HG03066 (cell line): ENCODE results near the gene CLNK.

ENCODE experiments used
- ATAC-seq: cut with Tn5 transposase; IDR thresholded peaks from one replicate; pipeline ENCODE4 v1.9.1; 2021; ENCODE audit warnings: low read depth; ENCODE audit not compliant: unreplicated experiment

The CLNK gene, protein sequence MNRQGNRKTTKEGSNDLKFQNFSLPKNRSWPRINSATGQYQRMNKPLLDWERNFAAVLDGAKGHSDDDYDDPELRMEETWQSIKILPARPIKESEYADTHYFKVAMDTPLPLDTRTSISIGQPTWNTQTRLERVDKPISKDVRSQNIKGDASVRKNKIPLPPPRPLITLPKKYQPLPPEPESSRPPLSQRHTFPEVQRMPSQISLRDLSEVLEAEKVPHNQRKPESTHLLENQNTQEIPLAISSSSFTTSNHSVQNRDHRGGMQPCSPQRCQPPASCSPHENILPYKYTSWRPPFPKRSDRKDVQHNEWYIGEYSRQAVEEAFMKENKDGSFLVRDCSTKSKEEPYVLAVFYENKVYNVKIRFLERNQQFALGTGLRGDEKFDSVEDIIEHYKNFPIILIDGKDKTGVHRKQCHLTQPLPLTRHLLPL

DNA sequence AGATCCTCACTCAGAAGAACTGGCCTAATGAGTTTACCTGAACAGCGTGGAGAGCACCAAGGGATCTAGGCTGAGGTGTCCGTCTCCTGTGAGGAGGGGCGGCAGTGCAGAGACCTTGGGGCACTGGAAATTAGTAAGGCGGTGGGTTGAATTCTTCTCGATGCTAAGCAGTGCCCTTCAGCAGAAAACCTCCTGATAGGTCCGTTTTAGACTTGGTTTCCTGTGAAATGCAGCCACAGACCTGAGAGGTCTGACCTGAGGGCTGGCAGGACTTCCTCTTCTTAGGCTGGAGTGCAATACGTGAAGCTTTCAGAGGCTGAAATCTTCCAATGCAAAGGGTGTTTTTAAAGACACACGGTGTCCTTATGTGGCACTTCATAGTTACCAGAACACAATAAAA is at the start of gene CLNK:
TSS of gene CLNK (minus strand) at position 138 of the 400 bp plus-strand sequence. CDS start 16,899 bp downstream, outside the sequence.
- ATAC-seq = peak; percentile 83

DNA sequence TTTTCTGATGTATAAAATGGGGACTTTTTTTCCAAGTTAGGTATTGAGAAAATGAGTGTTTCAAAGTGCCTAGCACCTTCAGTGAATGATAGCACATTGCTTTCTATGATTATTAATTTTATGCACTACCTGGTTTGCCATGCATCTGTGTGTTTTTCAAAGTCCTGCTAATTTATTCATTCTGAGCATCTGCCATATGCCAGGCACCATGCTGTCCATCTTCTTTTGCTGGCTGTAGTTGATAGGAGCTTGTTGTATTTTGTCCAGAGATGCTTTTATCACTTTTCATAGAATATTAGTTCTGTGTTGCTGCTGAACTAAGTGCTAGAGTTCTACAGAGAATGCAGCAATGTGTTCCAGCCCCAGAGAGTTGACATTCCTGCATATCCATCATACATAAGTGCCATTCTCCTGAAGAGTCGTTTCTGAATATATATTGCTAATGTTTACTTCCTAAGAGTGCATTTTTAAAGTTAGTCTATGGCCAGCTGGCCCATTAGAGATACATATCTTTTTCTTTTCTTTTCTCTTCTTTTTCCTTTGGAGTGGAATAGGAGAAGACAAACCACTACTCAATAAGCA is 49.0 kb upstream of the CLNK start:
- ATAC-seq = no peak

DNA sequence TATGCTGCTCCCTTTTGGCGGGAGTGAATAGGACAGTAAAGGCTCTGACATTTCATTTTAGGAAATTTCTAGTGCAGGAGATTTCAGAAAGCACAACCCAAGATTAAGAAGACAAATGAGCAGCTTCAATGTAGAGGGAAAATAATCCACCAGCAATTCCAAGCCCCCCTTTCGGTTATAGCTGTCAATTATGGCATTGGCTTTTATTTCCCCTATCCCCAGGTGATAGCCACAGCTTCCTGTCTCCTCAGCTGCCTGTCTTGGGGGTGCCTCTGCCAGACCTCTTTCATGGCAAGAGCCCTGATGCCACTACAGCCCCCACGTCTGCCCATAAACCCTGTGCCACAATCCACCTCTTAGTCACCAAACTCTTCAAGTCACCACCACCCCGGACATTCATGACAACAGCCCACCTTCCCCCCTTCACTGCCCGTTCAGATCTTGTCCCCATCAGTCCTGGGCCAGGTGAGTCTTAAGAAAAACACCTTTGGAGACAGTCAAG is 48.4 kb upstream of the CLNK start:
- ATAC-seq = no peak

DNA sequence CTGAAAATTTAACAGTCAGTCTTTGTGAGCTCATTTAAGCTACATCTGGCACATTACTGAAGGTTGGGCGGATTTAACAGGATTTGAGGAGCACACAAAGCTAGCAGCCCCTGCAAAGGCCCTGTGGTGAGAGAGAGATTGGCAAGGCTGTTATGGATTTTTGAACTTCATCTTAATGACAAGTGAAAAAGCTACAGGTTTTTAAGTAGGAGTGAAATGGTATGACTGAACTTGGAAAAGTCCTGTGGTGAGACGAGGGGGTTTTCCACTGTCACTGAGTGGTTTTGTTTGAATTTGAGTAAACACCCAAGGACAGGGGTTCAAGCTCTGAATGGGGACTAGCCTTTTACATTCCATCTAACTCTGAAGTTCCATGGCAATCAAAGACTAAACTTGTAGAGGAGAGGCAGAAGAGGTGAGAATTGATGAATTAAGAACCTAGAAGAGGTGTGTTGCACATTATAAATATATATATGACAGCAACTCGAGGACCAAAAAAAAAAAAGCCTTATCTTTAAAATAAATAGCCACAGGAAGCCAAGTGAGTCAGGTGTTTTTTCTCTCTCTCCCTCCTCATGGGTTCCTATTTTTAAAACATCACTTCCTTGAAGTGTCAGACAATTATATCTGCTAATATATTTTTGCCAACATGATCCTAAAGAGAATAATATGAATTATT is 47.8 kb upstream of the CLNK start:
- no peak for ATAC-seq

DNA sequence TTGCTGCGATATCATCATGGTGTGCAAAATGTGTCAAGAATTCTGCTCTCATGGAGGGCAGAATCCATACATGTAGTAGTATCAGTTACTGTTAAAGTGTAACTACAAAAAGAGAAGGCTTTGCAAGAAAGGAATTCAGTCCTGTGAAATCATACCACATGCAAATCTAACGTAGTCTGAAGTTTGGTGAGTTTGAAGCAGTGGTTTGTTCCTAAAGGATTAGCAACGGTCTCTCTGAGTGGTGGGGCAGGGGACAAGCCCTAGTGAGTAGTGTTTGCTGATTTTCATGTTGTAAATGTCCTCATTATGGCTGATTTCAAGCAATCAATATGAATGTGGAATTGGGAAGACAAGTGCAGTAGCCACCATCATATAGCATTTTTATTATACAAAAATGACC is 47.1 kb upstream of the CLNK start:
- peak; percentile 32 for ATAC-seq

DNA sequence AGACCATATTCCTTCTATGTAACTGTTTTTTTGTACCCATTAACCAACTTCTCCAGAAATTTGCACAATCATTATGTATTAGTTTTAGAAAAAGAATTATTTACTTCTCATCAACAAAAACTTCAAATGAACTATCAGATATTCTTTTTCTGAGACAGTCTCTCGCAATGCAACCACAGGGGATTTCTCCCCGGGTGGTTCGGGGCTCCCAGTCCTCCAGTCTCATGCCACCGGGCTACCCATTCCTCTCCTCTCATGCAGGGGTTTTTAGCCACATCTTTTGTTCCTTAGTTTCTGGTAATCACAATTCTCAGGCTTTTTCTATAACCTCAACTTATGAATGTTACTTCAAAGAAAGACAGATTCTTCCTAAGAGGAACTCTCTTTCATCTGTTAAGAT is 46.6 kb upstream of the CLNK start:
- ATAC-seq = no peak

DNA sequence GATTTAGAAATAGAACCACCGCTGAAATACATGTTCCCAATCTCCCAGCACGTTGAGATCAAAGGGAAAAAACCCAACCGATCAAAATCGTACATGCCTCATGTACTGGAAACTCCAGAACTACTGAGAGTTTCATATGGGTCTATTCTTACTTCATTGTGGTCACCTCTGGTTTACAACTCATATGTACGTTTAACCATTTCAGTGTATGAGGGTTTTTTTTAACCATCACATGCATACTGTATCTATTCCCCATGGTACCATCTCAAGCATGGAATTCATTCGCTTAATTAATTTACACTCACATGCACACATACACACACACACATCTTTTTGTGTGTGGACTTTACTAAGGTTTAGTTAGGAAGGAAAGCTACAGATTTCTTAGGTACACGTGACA is 46.0 kb upstream of the CLNK start:
- ATAC-seq = peak; percentile 50

DNA sequence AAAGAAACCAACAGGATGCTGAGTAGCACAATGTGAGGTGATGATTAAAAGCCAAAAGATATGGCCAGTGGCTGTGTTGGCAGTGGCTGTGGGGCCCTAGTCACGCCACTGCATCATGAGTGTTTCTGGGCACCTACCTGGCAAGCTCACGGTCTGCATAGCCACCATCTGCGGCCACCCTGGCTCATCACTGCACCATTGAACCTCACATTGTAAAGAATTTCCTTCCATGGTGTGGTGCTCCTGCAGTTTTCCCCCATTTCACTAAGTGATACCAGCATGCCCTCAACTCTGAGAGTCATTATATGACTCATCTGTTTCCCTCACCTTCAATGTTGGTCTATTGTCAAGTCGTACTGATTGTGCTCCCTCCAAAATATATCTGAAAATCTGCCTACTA is 45.5 kb upstream of the CLNK start:
- peak; percentile 43 for ATAC-seq

DNA sequence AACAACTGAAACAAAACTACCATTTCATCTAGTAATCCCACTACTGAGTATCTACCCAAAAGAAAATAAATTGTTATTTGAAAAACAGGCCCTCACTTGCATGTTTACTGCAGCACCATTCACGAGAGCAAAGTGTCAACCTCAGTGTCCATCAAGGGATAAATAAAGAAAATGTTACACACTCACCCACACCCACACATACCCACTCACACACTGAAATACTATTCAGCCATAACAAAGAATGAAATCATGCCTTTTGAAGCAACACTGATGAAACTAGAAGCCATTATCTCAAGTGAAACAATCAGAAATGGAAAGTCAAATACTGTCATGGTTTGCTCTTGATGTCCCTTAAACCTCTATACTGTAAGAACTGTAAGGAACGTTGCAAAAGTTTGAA is 44.8 kb upstream of the CLNK start:
- no peak for ATAC-seq

DNA sequence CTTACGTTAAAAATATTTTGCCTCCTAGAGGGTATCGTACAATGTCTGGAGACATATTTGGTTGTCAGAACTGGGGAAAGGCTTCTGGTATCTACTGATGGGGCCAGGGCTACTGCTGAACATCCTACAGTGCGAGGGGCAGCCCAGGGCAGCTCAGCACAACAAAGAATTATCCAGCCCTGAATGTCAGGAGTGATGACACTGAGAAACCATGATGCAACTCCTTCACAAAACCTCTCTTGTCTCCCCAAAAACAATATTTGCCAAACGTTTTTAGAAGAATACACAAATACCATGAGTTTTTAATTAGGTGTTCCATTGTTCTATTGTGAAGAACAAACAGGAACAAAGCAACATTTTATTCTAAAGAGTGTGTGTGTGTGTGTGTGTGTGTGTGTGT is 43.4 kb upstream of the CLNK start:
- no peak for ATAC-seq

DNA sequence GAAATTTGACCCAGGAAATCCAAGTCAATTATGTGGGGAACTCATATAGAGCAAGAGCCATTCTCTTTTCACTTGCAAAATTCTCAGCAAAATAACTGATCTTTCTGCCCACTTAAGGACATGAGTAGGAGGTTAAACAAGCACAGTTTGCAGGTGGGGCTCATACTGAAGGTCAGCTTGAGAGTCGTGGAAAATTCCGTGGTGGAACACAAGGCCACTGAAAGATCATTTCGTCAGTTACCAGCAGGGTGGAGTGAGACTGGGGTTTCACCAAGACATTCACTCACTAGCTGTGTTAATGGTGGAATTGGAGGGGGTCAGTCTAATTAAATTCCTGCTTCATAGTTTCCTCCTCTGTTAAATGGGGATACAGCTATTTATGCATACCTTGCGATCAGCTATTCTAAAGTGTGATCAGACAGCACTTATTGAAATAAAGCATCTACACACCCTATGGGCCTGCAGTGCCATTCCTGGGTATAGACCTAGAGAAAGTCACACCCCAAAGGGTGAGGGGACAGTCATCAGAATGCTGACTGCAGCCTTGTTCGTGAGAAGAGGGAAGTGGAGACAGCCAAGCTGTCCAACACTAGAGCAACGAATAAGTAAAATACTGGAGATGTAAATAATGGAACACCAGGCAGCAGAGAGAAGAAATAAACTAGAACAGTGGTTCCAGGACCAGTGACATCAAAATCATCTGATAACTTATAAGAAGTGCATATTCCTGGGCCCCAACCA is 42.7 kb upstream of the CLNK start:
- ATAC-seq = no peak

DNA sequence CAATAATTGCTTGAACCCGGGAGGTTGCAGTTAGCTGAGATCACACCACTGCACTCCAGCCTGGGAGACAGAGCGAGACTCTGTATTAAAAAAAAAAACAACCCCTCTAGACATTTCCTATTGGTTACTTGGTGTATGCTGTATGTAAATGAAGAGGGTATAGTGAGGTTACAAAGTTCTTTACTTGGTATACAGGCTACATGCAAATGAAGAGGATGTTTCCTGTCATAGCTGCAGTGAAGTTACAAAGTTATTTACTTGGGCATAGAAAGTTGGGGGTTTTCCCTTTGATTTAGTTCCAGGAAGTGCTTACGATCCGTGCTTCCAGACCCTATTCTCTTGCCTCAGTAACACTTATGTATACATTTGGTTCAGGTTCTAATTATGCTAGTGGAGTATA is 38.4 kb upstream of the CLNK start:
- peak; percentile 88 for ATAC-seq

DNA sequence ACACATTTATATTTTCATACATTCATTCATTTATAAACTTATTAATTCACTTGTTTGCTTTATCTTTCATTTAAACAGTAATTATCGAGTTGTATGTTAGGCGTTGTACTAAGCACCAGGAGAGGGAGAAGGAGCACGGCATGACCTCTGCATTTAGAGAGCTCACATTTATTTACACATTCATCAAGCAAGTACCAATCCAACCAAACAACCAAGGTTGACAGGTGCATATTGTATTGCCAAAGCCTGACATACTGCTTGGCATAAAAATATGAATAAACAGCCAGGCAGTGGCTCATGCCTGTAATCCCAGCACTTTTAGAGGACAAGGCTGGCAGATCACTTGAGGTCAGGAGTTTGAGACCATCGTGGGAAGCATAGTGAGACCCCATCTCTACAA is 37.0 kb upstream of the CLNK start:
- ATAC-seq = no peak

DNA sequence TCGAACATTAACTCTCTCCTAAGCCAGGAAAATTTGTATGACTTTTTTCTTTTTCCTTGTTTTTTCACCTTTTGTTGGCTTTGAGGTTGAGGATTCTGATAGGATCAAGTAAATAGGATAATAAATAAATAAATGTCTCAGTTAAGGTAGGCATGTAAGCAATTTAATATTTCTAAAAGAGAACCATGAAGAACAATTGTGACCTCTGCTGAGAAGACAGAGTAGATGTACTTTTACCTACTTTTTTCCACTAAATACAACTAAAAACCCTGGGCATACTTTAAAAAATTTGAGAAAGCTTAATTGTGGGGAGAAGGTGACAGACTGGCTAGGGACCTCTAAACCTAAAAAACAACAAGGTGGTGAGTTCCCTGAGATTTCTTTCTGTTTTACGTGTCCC is 31.6 kb upstream of the CLNK start:
- no peak for ATAC-seq

DNA sequence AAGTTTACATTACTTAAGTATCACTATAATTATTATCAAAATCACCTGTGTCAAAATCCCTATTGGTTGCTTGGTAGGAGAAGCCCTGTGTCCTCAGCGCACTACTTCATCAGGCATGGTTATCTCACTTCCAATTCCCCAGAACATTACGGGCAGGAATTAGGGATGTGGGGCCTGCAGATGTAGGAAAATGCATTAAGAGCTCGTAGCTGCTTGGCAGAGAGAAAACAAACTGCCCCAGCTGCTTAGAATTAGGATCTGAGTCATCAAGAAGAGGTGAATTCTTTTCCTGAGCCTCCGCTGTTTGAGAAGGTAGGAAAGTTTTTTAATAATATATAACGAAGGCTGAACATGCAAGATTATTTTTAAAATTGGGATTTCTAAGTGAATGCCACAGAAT is 31.1 kb upstream of the CLNK start:
- no peak for ATAC-seq

DNA sequence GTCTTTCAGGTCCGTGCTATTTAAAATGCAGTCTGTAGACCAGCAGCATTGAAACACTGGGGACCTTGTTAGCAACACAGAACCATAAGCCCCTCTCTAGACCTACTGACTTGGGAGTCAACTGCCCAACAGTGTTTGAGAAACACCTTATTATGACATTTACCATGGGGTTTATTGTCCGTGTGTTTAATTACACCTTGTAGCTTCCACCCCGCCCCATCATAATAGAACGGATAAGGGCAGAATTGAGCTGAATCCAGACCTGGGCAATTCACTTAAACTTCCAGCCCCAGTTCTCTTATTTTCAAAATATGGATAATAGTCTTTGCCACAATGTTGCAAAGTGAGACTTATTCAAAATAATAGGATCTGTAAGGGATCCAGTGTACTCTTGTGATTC is 30.6 kb upstream of the CLNK start:
- ATAC-seq = no peak

DNA sequence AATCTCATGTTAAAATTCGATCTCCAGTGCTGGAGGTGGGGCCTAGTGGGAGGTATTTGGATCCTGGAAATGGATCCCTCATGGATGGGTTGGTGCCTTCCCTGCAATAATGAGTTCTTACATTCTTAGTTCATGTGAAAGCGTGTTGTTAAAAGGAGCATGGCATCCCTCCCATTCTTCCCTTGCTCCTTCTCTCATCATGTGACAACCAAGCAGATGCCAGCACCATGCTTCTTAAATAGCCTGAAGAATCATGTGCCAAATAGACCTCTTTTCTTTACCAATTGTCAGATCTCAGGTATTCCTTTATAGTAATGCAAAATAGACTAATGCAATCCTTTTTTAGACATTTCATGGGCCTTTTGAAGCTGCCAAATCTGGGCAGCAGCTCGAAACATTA is 29.0 kb upstream of the CLNK start:
- no peak for ATAC-seq

DNA sequence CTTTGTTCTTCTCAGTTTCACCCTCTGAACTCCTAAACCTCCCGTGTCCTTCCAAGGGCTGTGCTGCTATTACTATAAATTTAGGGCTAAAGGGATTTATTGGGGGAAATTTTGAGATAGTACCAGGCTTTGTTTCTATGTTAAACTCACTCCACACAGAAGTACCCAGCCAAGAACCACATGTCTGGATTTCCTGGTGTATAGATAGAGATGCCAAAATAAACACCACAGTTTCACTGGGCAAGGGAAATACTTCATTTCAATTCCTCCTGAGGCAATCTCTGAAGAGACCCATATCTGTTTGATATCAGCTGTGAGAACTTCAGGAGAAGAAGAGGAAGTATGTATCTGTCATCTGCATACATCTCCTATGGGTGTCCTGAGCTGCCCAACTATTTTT is 21.7 kb upstream of the CLNK start:
- ATAC-seq = no peak

DNA sequence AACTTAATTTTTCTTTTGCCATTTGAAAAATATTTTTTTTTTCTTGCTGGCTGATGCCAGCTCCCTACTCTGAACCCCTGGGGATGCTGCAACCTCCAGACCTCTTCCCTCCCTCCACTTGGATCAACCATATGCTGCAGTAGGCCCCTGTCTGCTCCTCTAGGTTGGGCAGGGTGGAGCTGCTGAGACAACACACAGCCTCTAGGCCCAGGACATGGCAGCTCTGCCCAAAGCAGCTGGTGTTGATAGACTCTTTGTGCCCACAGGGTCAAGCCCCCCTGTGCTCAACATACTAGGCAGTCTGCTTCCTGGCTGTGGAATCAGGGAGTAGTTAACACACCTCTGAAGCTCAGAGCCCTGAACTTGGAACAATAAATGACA is 19.9 kb upstream of the CLNK start:
- no peak for ATAC-seq

DNA sequence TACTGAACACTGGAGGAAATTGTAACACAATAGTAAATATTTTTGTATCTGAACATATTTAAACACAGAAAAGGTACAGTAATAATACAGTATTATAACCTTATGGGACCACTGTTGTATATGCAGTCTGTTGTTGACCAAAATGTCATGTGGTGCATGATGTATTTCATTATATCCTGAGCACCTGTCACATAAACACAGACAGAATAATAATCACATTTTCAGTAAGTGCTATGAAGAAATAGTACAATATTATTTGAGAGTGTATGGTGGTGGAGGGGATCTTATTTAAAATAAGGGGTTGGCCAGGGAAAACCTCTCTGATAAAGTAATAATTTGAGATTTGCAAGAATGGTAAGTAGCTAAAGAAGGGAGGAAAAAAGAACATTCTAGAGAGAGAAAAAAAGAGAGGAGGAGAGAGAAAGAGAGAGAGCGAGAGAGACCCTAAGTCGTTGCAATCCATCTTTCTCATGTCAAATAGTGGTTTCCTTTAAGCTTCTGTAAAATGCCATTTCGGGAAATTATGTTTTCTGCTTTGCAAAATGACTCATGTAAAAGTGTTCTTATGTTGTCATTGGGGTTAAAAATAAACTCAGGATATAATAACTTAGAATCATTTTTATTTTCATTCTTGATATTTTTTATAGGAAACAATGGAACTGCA is 19.3 kb upstream of the CLNK start:
- ATAC-seq = no peak
